ENCODE measurements around the gene ANKS3. TPM values are rescaled to one million over a fixed set of nuclear protein-coding genes. Genes with fewer than 3 reads are reported as not detected.

Gene ANKS3
- total RNA-seq, 1 experiment from 2014 or later: 26.6 TPM

- H3K36me3 ChIP-seq (ENCODE audit: control insufficient read depth, insufficient read depth, low read length): no peaks in the 10 kb centered on the region; the same call in 1 of the 2 replicates
- CTCF ChIA-PET: no interaction called here
- H3K27me3 ChIP-seq (ENCODE audit: control insufficient read depth, insufficient read depth, low read length): no peaks in the 10 kb centered on the region
- peaks cover 49% of the 10 kb centered on the region for H3K4me1 ChIP-seq (ENCODE audit: control insufficient read depth, insufficient read depth, low read length)
- POLR2A ChIA-PET: no interaction called here
- DNase-seq (ENCODE audit: low read depth, low spot score) (peak; percentile 67), ATAC-seq (peak; percentile 91)
- TF ChIP-seq CTCF (IDR thresholded peaks at IDR 0.05): no peak
- TF ChIP-seq SIN3A (IDR thresholded peaks at IDR 0.05; ENCODE audit: borderline replicate concordance, insufficient read depth, low read depth, low read length): peak; percentile 68; the same call in 1 of the 2 replicates
- TF ChIP-seq POLR2AphosphoS5 (IDR thresholded peaks at IDR 0.05; ENCODE audit: low read depth, low read length): peak; percentile 74
- peak within 1 kb of the TSS; percentile 70 to 79 for H3K4me3 ChIP-seq (ENCODE audit: low read depth in 2 of 2, low read length in 2 of 2)
- in situ Hi-C loops (cut with HindIII; ENCODE audit: low pct_unique_long_range_greater_than_20kb, low sequenced_read_pairs) (no loop called here), intact Hi-C loops (cut with micrococcal nuclease; ENCODE audit: unreplicated experiment) (no loop called here)
- no peaks in the 10 kb centered on the region for H3K9me3 ChIP-seq (ENCODE audit: control insufficient read depth, insufficient read depth, low read depth, low read length)
- H3K27ac ChIP-seq (ENCODE audit: low read length): peak within 1 kb of the TSS; percentile 71
- no TSS peak for BruUV-seq (replicated peaks)
Measured at GRCh38 chr16:4693296-4693955, 40.6 kb downstream of the ANKS3 start, which contains the start of gene NUDT16L1. Gene NUDT16L1 (plus strand): TSS chr16:4693562. CDS start chr16:4693727, 165 bp downstream.

GRCh38 chr16:4692460-4693295 lies 41.4 kb downstream of the ANKS3 start:
- Histone ChIP-seq H3K9me3 (ENCODE audit: control insufficient read depth, insufficient read depth, low read depth, low read length) (no peaks in the 10 kb centered on the region), H3K36me3 (ENCODE audit: control insufficient read depth, insufficient read depth, low read length) (no peaks in the 10 kb centered on the region; the same call in 1 of the 2 replicates), H3K4me1 (ENCODE audit: control insufficient read depth, insufficient read depth, low read length) (peaks cover 48% of the 10 kb centered on the region), H3K27ac (ENCODE audit: low read length) (peak overlapping the region; percentile 71), H3K4me3 (ENCODE audit: low read depth in 2 of 2, low read length in 2 of 2) (peak overlapping the region; percentile 70 to 79), H3K27me3 (ENCODE audit: control insufficient read depth, insufficient read depth, low read length) (no peaks in the 10 kb centered on the region)
- no TSS peak for BruUV-seq (replicated peaks)
- DNase-seq (ENCODE audit: low read depth, low spot score) (no peak), ATAC-seq (peak; percentile 11)
- CTCF ChIA-PET: no interaction called here
- TF ChIP-seq SIN3A (IDR thresholded peaks at IDR 0.05; ENCODE audit: borderline replicate concordance, insufficient read depth, low read depth, low read length) (no peak), TCF7L2 (IDR thresholded peaks at IDR 0.05; ENCODE audit: low read depth, low read length) (no peak), POLR2AphosphoS5 (IDR thresholded peaks at IDR 0.05; ENCODE audit: low read depth, low read length) (no peak), CTCF (IDR thresholded peaks at IDR 0.05) (no peak), REST (IDR thresholded peaks at IDR 0.05; ENCODE audit: insufficient read depth in 1 of 2, low read depth in 2 of 2, low read length in 1 of 2) (no peak)
- intact Hi-C loops (cut with micrococcal nuclease; ENCODE audit: unreplicated experiment): no loop called here
- in situ Hi-C loops (cut with HindIII; ENCODE audit: low pct_unique_long_range_greater_than_20kb, low sequenced_read_pairs): no loop called here
- POLR2A ChIA-PET: no interaction called here

Data from Panc1 (cell line).